Heart left ventricle (tissue), 16 donors: ENCODE data around the gene TRAIP. TPM values are rescaled to one million over a fixed set of nuclear protein-coding genes. Genes with fewer than 3 reads are reported as not detected.
A peak's percentile ranks its signal among the peaks of the same experiment; 100 is the strongest.

Source experiments
- ATAC-seq, 4 donors: fragments of 200-7000 bp; cut with Tn5 transposase; one replicate each; pipeline ENCODE4 v1.9.1; 2020 to 2022; ENCODE audit warnings: moderate library complexity in 4 of 4, mild to moderate bottlenecking in 3 of 4, moderate number of reproducible peaks in 1 of 4
- DNase-seq, 5 donors: peaks; one replicate each; pipeline ENCODE4 v3.0.0-alpha.2; 2020
- H3K27ac ChIP-seq, 12 donors: fragments of 200-600 bp; sonication (generic) in 4 of 12; one replicate each; pipeline versions ENCODE4 v1.5.0 to v1.8.0; 2016 to 2022; ENCODE audit warnings: mild to moderate bottlenecking in 2 of 12
- H3K27me3 ChIP-seq, 9 donors: fragments of 200-600 bp; sonication (generic) in 2 of 9; one replicate each; pipeline versions ENCODE4 v1.5.1 to v1.8.0; 2016 to 2022; ENCODE audit warnings: mild to moderate bottlenecking in 3 of 9
- H3K36me3 ChIP-seq, 9 donors: fragments of 200-600 bp; sonication (generic) in 2 of 9; one replicate each; pipeline versions ENCODE4 v1.5.0 to v1.8.0; 2018 to 2022; ENCODE audit warnings: mild to moderate bottlenecking in 2 of 9
- H3K4me1 ChIP-seq, 12 donors: fragments of 200-600 bp; sonication (generic) in 4 of 12; one replicate each; pipeline versions ENCODE4 v1.5.0 to v1.8.0; 2016 to 2022; ENCODE audit warnings: mild to moderate bottlenecking in 3 of 12
- H3K4me3 ChIP-seq, 12 donors: fragments of 200-600 bp; sonication (generic) in 4 of 12; one replicate each; pipeline versions ENCODE4 v1.5.0 to v1.8.0; 2017 to 2022; ENCODE audit warnings: mild to moderate bottlenecking in 9 of 12, moderate library complexity in 4 of 12
- H3K9me3 ChIP-seq, 12 donors: fragments of 200-600 bp; sonication (generic) in 4 of 12; one replicate each; pipeline versions ENCODE4 v1.5.0 to v1.8.0; 2016 to 2022; ENCODE audit warnings: mild to moderate bottlenecking in 1 of 12
- CTCF ChIP-seq, 12 donors: fragments of 200-600 bp; sonication (generic) in 4 of 12; IDR thresholded peaks; one replicate each; pipeline versions ENCODE4 v1.5.0 to v1.8.0; 2018 to 2022; ENCODE audit warnings: antibody characterized with exemption in 12 of 12, mild to moderate bottlenecking in 5 of 12
- POLR2A ChIP-seq, 2 donors: fragments of 450-650 bp; IDR thresholded peaks; one replicate each; pipeline ENCODE4 v1.6.1; 2017; ENCODE audit warnings: antibody characterized with exemption in 2 of 2, mild to moderate bottlenecking in 2 of 2, moderate library complexity in 2 of 2
- WGBS, 4 donors: extraction: QIAGEN DNeasy Blood & Tissue Kit in 2 of 4; methylation state at CpG; one replicate each; pipeline versions ENCODE4 v1.1.5 to v1.1.7; 2013 to 2018; 5-methylcytosine and 5-hydroxymethylcytosine counted together
- intact Hi-C, 10 donors: fragments of 100-400 bp; cut with DNase I; formaldehyde crosslinking; loops; one replicate each; pipeline versions ENCODE4 v1.11.1 to v1.14.2; 2022
- polyA plus RNA-seq, 2 donors: library from polyadenylated mRNA; stranded (reverse); fragments of 200-250 nt; gene quantifications; one replicate each; pipeline ENCODE4 v1.2.3, GENCODE V29; 2013
- total RNA-seq, 9 donors: library from RNA; depleted of rRNA in 2 of 9; stranded (reverse); fragments of >200 nt in 2 of 9; fragmentation: NEBNext Ultra II Directional in 3 of 9; extraction: Animal tissue kit (Norgen Biotek cat#: 25700) in 3 of 9; gene quantifications; one replicate each; pipeline versions ENCODE4 v1.1.0 to v1.2.4, GENCODE V29; 2016 to 2023
- donor health status: ischemic (EF 13 %, LVEDD 7.1; RV severe dilation, severe dysfunction).
- donor health status: healthy with polysubstance abuse.
- donor health status: DM: no; HTN: yes; CAD: no.
- donor health status: DM: no; HTN: no; CAD: no.
- donor health status: ischemic (EF 25% LVEDD 6.9; RV normal size, moderate dysfunction).
- donor health status: ischemic (EF 25% LVEDD 5.7; RV mildly dilated, moderate dysfunction).
- donor health status: healthy.
- donor health status: DM: yes; HTN: yes; CAD: no.
- donor health status: ischemic (EF 35%, LVEDD 5.7; RV mildly dilated, moderate dysfunction).
- donor health status: nonischemic (EF 11% LVEDD 7.7; RV severe dilation, severe dysfunction).
- donor health status: DM: yes; HTN: yes; CAD: no.
- donor health status: PGD.
- donor health status: ischemic (EF 29% LVEDD 5.4; RV normal size, mild dysfunction).
- donor health status: nonischemic (EF 23%, LVEDD 6.1; RV moderate dilation, normal function).

The TRAIP gene
- total and polyA plus RNA-seq, 11 donors: 0.37 to 6.3 (median 0.99) TPM; not detected in 1

GRCh38 chr3:49799761-49800160, 56.6 kb downstream of the TRAIP start, which contains the start of gene CDHR4:
Gene CDHR4, minus strand, starts transcription at chr3:49799873. Its CDS starts 61 bp downstream, at chr3:49799812.
- H3K4me1 ChIP-seq: peaks cover 5 to 27% (median 15%) of the 10 kb centered on the region in 12 donors
- no peaks in the 10 kb centered on the region for H3K9me3 ChIP-seq
- no peak within 1 kb of the TSS for H3K4me3 ChIP-seq
- DNase-seq (peak in 2 of 5 donors; percentile 45 to 52), ATAC-seq (no peak)
- H3K36me3 ChIP-seq: peaks cover 0 to 4% (median 0%) of the 10 kb centered on the region in 9 donors
- 41 to 74% (median 60%) methylated on average over 3 to 4 of the region's 4 CpGs for WGBS, 4 donors
- intact Hi-C loops: loop anchor here in 4 of 10 donors (5.0 kb wide), 1 partner anchor 108 kb away; no protein-coding TSS in a partner anchor
- TF ChIP-seq POLR2A (IDR thresholded peaks at IDR 0.05): no peak
- TF ChIP-seq CTCF (IDR thresholded peaks at IDR 0.05): no peak
- H3K27ac ChIP-seq: no peak within 1 kb of the TSS
- no peaks in the 10 kb centered on the region for H3K27me3 ChIP-seq

- Histone ChIP-seq H3K27me3 (no peaks in the 10 kb centered on the region), H3K9me3 (no peaks in the 10 kb centered on the region), H3K27ac (no peak overlapping the region), H3K36me3 (no peaks in the 10 kb centered on the region), H3K4me1 (peaks cover 0 to 20% (median 9%) of the 10 kb centered on the region in 12 donors), H3K4me3 (no peak overlapping the region)
- DNase-seq (peak in 1 of 5 donors; percentile 20), ATAC-seq (no peak)
- intact Hi-C loops: no loop called here
- WGBS, 4 donors: 86 to 88% (median 87%) methylated on average over 1 of the region's 1 CpG
- TF ChIP-seq POLR2A (IDR thresholded peaks at IDR 0.05) (no peak), CTCF (IDR thresholded peaks at IDR 0.05) (no peak)
These were observed 57.3 kb downstream of the TRAIP start for GRCh38 chr3:49799105-49799504.

- Histone ChIP-seq H3K27me3 (no peaks in the 10 kb centered on the region), H3K9me3 (no peaks in the 10 kb centered on the region), H3K27ac (no peak overlapping the region), H3K36me3 (no peaks in the 10 kb centered on the region), H3K4me1 (peaks cover 0 to 11% (median 0%) of the 10 kb centered on the region in 12 donors), H3K4me3 (no peak overlapping the region)
- intact Hi-C loops: no loop called here
- ATAC-seq (no peak), DNase-seq (no peak)
- WGBS, 4 donors: 87 to 92% (median 90%) methylated on average over 14 to 24 of the region's 24 CpGs
- TF ChIP-seq CTCF (IDR thresholded peaks at IDR 0.05) (no peak), POLR2A (IDR thresholded peaks at IDR 0.05) (no peak)
These were observed 61.1 kb downstream of the TRAIP start for GRCh38 chr3:49794926-49795905.

GRCh38 chr3:49794431-49794830, 61.9 kb downstream of the TRAIP start:
- ATAC-seq (no peak), DNase-seq (no peak)
- H3K27ac ChIP-seq: no peak overlapping the region
- H3K4me1 ChIP-seq: peaks cover 0 to 4% (median 0%) of the 10 kb centered on the region in 12 donors
- 81 to 90% (median 87%) methylated on average over 4 of the region's 4 CpGs for WGBS, 4 donors
- H3K27me3 ChIP-seq: no peaks in the 10 kb centered on the region
- no peaks in the 10 kb centered on the region for H3K9me3 ChIP-seq
- H3K4me3 ChIP-seq: no peak overlapping the region
- H3K36me3 ChIP-seq: no peaks in the 10 kb centered on the region
- intact Hi-C loops: no loop called here
- TF ChIP-seq CTCF (IDR thresholded peaks at IDR 0.05) (no peak), POLR2A (IDR thresholded peaks at IDR 0.05) (no peak)
